H9 (cell line): Measurements from ENCODE around the gene SPARCL1. TPM values are rescaled to one million over a fixed set of nuclear protein-coding genes. Genes with fewer than 3 reads are reported as not detected.

Experiments
- DNase-seq: peaks from one replicate; pipeline ENCODE4 v3.0.0-alpha.2; 2017
- H2AFZ ChIP-seq: one replicate; pipeline ENCODE4 v1.6.1; 2013; ENCODE audit warnings: mild to moderate bottlenecking, low read length, control low read depth, moderate library complexity
- H2AK5ac ChIP-seq: 2 replicates; pipeline ENCODE4 v1.6.1; 2013; ENCODE audit warnings: low read length, control low read depth, mixed read lengths; ENCODE audit not compliant: insufficient read length
- H2BK120ac ChIP-seq: one replicate; pipeline ENCODE4 v1.6.1; 2013; ENCODE audit warnings: low read depth, mild to moderate bottlenecking, low read length, control low read depth, inconsistent platforms; ENCODE audit not compliant: poor library complexity, severe bottlenecking
- H2BK12ac ChIP-seq: 2 replicates; pipeline ENCODE4 v1.6.1; 2013; ENCODE audit warnings: low read length, control low read depth, mixed read lengths, low read depth; ENCODE audit not compliant: insufficient read length
- H2BK15ac ChIP-seq: 2 replicates; pipeline ENCODE4 v1.6.1; 2013; ENCODE audit warnings: low read depth, low read length, control low read depth
- H2BK20ac ChIP-seq: one replicate; pipeline ENCODE4 v1.6.1; 2013; ENCODE audit warnings: low read depth, mild to moderate bottlenecking, low read length, control low read depth, inconsistent platforms; ENCODE audit not compliant: poor library complexity, severe bottlenecking
- H2BK5ac ChIP-seq: 2 replicates; pipeline ENCODE4 v1.6.1; 2013; ENCODE audit warnings: low read length, control low read depth, mixed read lengths; ENCODE audit not compliant: insufficient read length
- H3K14ac ChIP-seq: 2 replicates; pipeline ENCODE4 v1.6.1; 2013; ENCODE audit warnings: low read length, control low read depth; ENCODE audit not compliant: insufficient read depth
- H3K18ac ChIP-seq: 2 replicates; pipeline ENCODE4 v1.6.1; 2013; ENCODE audit warnings: low read depth, mild to moderate bottlenecking, mixed read lengths, low read length, control low read depth; ENCODE audit not compliant: insufficient read length
- H3K23ac ChIP-seq: 2 replicates; pipeline ENCODE4 v1.6.1; 2013; ENCODE audit warnings: low read length, control low read depth, mixed read lengths, low read depth; ENCODE audit not compliant: insufficient read length
- H3K23me2 ChIP-seq: 2 replicates; pipeline ENCODE4 v1.6.1; 2013; ENCODE audit warnings: low read depth, mild to moderate bottlenecking, mixed read lengths, low read length, control low read depth; ENCODE audit not compliant: insufficient read length, poor library complexity, severe bottlenecking
- H3K27ac ChIP-seq: 2 replicates; pipeline ENCODE4 v1.5.1; 2013; ENCODE audit warnings: low read length, control low read depth, mixed read lengths, low read depth; ENCODE audit not compliant: insufficient read length
- H3K27me3 ChIP-seq: 2 replicates; pipeline ENCODE4 v1.6.1; 2013; ENCODE audit warnings: low read length, control low read depth, inconsistent platforms; ENCODE audit not compliant: insufficient read depth
- H3K4ac ChIP-seq: 2 replicates; pipeline ENCODE4 v1.6.1; 2013; ENCODE audit warnings: low read depth, mild to moderate bottlenecking, control low read depth, inconsistent platforms, low read length, moderate library complexity
- H3K4me1 ChIP-seq: 2 replicates; pipeline ENCODE4 v1.6.1; 2013; ENCODE audit warnings: low read length, control low read depth, inconsistent platforms; ENCODE audit not compliant: insufficient read depth
- H3K4me2 ChIP-seq: 2 replicates; pipeline ENCODE4 v1.6.1; 2013; ENCODE audit warnings: low read length, control low read depth, mixed read lengths; ENCODE audit not compliant: insufficient read length, insufficient read depth
- H3K56ac ChIP-seq: 2 replicates; pipeline ENCODE4 v1.6.1; 2013; ENCODE audit warnings: low read depth, mild to moderate bottlenecking, mixed read lengths, low read length, control low read depth; ENCODE audit not compliant: insufficient read length
- H3K79me1 ChIP-seq: 2 replicates; pipeline ENCODE4 v1.6.1; 2013; ENCODE audit warnings: low read depth, mild to moderate bottlenecking, moderate library complexity, low read length, control low read depth, inconsistent platforms; ENCODE audit not compliant: insufficient read depth, poor library complexity, severe bottlenecking
- H3K79me2 ChIP-seq: 2 replicates; pipeline ENCODE4 v1.6.1; 2013; ENCODE audit warnings: low read length, control low read depth, inconsistent platforms; ENCODE audit not compliant: insufficient read depth
- H3K9ac ChIP-seq: 2 replicates; pipeline ENCODE4 v1.6.1; 2013; ENCODE audit warnings: low read length, control low read depth, mixed read lengths; ENCODE audit not compliant: insufficient read length; ENCODE audit errors: extremely low read depth
- H3K9me3 ChIP-seq: one replicate; pipeline ENCODE4 v1.6.1; 2013; ENCODE audit warnings: low read depth, low read length, inconsistent platforms; ENCODE audit not compliant: control insufficient read depth
- H3T11ph ChIP-seq: one replicate; pipeline ENCODE4 v1.6.1; 2013; ENCODE audit warnings: mild to moderate bottlenecking, low read length, control low read depth, inconsistent platforms
- H4K20me1 ChIP-seq: one replicate; pipeline ENCODE4 v1.6.1; 2013; ENCODE audit not compliant: control insufficient read depth, insufficient read length, insufficient read depth
- H4K5ac ChIP-seq: 2 replicates; pipeline ENCODE4 v1.6.1; 2013; ENCODE audit warnings: low read depth, mild to moderate bottlenecking, mixed read lengths, low read length, control low read depth; ENCODE audit not compliant: insufficient read length
- H4K8ac ChIP-seq: replicated peaks from 2 replicates; pipeline ENCODE4 v1.6.1; 2013; ENCODE audit warnings: low read length, control low read depth, mixed read lengths, low read depth; ENCODE audit not compliant: insufficient read length
- H4K91ac ChIP-seq: 2 replicates; pipeline ENCODE4 v1.6.1; 2013; ENCODE audit warnings: low read depth, mild to moderate bottlenecking, moderate library complexity, mixed read lengths, low read length, control low read depth; ENCODE audit not compliant: insufficient read length
- H3K27ac Mint-ChIP-seq, 3 experiments: 2 replicates in 2 of 3; 3 replicates in 1 of 3; pipeline ENCODE4 v1.8.0; 2020 to 2021; ENCODE audit warnings: mixed read lengths in 3 of 3, mild to moderate bottlenecking in 1 of 3, moderate library complexity in 1 of 3
- H3K27me3 Mint-ChIP-seq: 2 replicates; pipeline ENCODE4 v1.8.0; 2021; ENCODE audit warnings: low read depth, mild to moderate bottlenecking, moderate library complexity, mixed read lengths
- H3K36me3 Mint-ChIP-seq, 3 experiments: 2 replicates in 2 of 3; 3 replicates in 1 of 3; pipeline ENCODE4 v1.8.0; 2020 to 2021; ENCODE audit warnings: low read depth in 3 of 3, mixed read lengths in 3 of 3; ENCODE audit not compliant: insufficient read depth in 1 of 3
- H3K4me1 Mint-ChIP-seq, 2 experiments: 2 replicates each; pipeline ENCODE4 v1.8.0; 2020; ENCODE audit warnings: mixed read lengths in 2 of 2
- H3K4me3 Mint-ChIP-seq, 2 experiments: 2 replicates in 1 of 2; 3 replicates in 1 of 2; pipeline ENCODE4 v1.8.0; 2020 to 2021; ENCODE audit warnings: mild to moderate bottlenecking in 2 of 2, mixed read lengths in 2 of 2, moderate library complexity in 1 of 2
- H3K9me3 Mint-ChIP-seq, 2 experiments: 2 replicates in 1 of 2; 3 replicates in 1 of 2; pipeline ENCODE4 v1.8.0; 2020; ENCODE audit warnings: mild to moderate bottlenecking in 2 of 2, mixed read lengths in 2 of 2, moderate library complexity in 1 of 2
- CTCF ChIP-seq: fragments of 200-600 bp; sonication (generic); conservative IDR thresholded peaks from 3 replicates; pipeline ENCODE4 v1.8.0; 2021; ENCODE audit warnings: antibody characterized with exemption, mild to moderate bottlenecking
- WGBS: extraction: QIAGEN DNeasy Blood & Tissue Kit; methylation state at CpG from one replicate; pipeline ENCODE4 v1.1.7; 2013; ENCODE audit warnings: missing lambda C conversion rate, low lambda C conversion rate, mixed read lengths; ENCODE audit not compliant: insufficient read length; ENCODE audit errors: extremely low coverage; 5-methylcytosine and 5-hydroxymethylcytosine counted together
- total RNA-seq: library from RNA; stranded (reverse); gene quantifications from 2 replicates; pipeline ENCODE4 v1.2.1, GENCODE V29; 2021

The SPARCL1 gene
- total RNA-seq, 1 experiment from 2014 or later: 0.17 TPM

DNA sequence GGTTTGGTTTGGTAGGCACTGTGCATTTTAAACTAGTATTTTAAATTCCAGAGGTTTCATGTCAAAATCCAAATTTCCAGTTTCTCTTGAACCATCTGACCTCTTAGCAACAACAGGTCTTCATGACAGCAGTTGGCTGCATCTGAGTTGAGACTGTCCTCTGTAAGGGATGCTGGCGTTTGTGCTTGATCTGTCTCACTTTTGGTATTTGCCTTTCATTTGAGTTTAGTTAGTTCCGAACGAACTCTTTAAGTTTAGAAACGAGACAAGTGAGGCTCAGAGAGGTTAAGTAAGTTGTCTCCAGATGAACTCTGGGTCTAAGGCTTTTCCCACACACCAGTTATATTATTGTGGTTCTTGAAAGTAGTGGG lies 29.1 kb downstream of the SPARCL1 start:
- no peak overlapping the region for H2BK120ac ChIP-seq
- no peaks in the 10 kb centered on the region for H3K9me3 ChIP-seq
- no peak overlapping the region for H4K8ac ChIP-seq
- H3K4me1 Mint-ChIP-seq: no peaks in the 10 kb centered on the region
- H3K23me2 ChIP-seq: no peaks in the 10 kb centered on the region
- DNase-seq: no peak
- no peaks in the 10 kb centered on the region for H3K27me3 ChIP-seq
- H2AFZ ChIP-seq: no peak overlapping the region
- H4K20me1 ChIP-seq: no peaks in the 10 kb centered on the region
- no peak overlapping the region for H3K27ac Mint-ChIP-seq
- H3K4ac ChIP-seq: no peak overlapping the region
- no peak overlapping the region for H3T11ph ChIP-seq
- H2BK12ac ChIP-seq: no peak overlapping the region
- H3K23ac ChIP-seq: no peak overlapping the region
- H3K56ac ChIP-seq: no peak overlapping the region
- H4K91ac ChIP-seq: no peak overlapping the region
- H3K4me2 ChIP-seq: no peak overlapping the region
- no peak for TF ChIP-seq CTCF
- H3K27ac ChIP-seq: no peak overlapping the region
- H3K9ac ChIP-seq: no peak overlapping the region
- no peaks in the 10 kb centered on the region for H3K79me2 ChIP-seq
- no peak overlapping the region for H2BK15ac ChIP-seq
- no peaks in the 10 kb centered on the region for H3K79me1 ChIP-seq
- no CpG with 5 or more reads among the region's 4 CpGs for WGBS
- H2AK5ac ChIP-seq: no peak overlapping the region
- H2BK5ac ChIP-seq: no peak overlapping the region
- no peaks in the 10 kb centered on the region for H3K9me3 Mint-ChIP-seq
- no peak overlapping the region for H4K5ac ChIP-seq
- no peaks in the 10 kb centered on the region for H3K27me3 Mint-ChIP-seq
- H3K4me1 ChIP-seq: no peaks in the 10 kb centered on the region
- H3K18ac ChIP-seq: no peak overlapping the region
- no peak overlapping the region for H2BK20ac ChIP-seq
- H3K14ac ChIP-seq: no peak overlapping the region
- no peak overlapping the region for H3K4me3 Mint-ChIP-seq
- no peaks in the 10 kb centered on the region for H3K36me3 Mint-ChIP-seq
